ENCODE measurements around the gene ANKRD37.
"Not testable (repeated sequence)": the region's sequence is repeated elsewhere in the genome, so short reads cannot be mapped to it uniquely, and the experiment has no call there.

The ANKRD37 gene

GRCh38 chr4:185396724-185397385 lies at the start of gene ANKRD37:
Gene ANKRD37 (plus strand): TSS chr4:185396841. CDS start chr4:185396924, 83 bp downstream.
- no peak for DNase-seq (ENCODE audit: low read depth)

GRCh38 chr4:185346975-185347601 lies 49.6 kb upstream of the ANKRD37 start:
- no peak for DNase-seq (ENCODE audit: low read depth)

- DNase-seq (ENCODE audit: low read depth), result no peak
Measured at GRCh38 chr4:185351691-185352090, 45.0 kb upstream of the ANKRD37 start.

- DNase-seq (ENCODE audit: low read depth), result no peak
Measured at GRCh38 chr4:185352202-185352601, 44.4 kb upstream of the ANKRD37 start.

- DNase-seq (ENCODE audit: low read depth), result no peak
Measured at GRCh38 chr4:185352741-185353140, 43.9 kb upstream of the ANKRD37 start.

GRCh38 chr4:185357211-185357610 lies 39.4 kb upstream of the ANKRD37 start:
- DNase-seq (ENCODE audit: low read depth), result no peak

GRCh38 chr4:185357733-185358440 lies 38.8 kb upstream of the ANKRD37 start:
- DNase-seq (ENCODE audit: low read depth), result no peak

- DNase-seq (ENCODE audit: low read depth), result no peak
Measured at GRCh38 chr4:185358514-185358913, 38.1 kb upstream of the ANKRD37 start.

GRCh38 chr4:185358959-185359358 lies 37.7 kb upstream of the ANKRD37 start:
- no peak for DNase-seq (ENCODE audit: low read depth)

GRCh38 chr4:185359767-185360446 lies 36.7 kb upstream of the ANKRD37 start:
- no peak for DNase-seq (ENCODE audit: low read depth)

GRCh38 chr4:185361872-185362271 lies 34.8 kb upstream of the ANKRD37 start:
- no peak for DNase-seq (ENCODE audit: low read depth)

GRCh38 chr4:185362570-185362969 lies 34.1 kb upstream of the ANKRD37 start:
- DNase-seq (ENCODE audit: low read depth), result not testable (repeated sequence)

- no peak for DNase-seq (ENCODE audit: low read depth)
Measured at GRCh38 chr4:185363251-185363650, 33.4 kb upstream of the ANKRD37 start.

- DNase-seq (ENCODE audit: low read depth), result no peak
Measured at GRCh38 chr4:185364886-185365285, 31.8 kb upstream of the ANKRD37 start.

GRCh38 chr4:185369731-185370130 lies 26.9 kb upstream of the ANKRD37 start:
- no peak for DNase-seq (ENCODE audit: low read depth)

GRCh38 chr4:185370268-185370949 lies 26.2 kb upstream of the ANKRD37 start:
- no peak for DNase-seq (ENCODE audit: low read depth)

GRCh38 chr4:185371702-185372101 lies 24.9 kb upstream of the ANKRD37 start:
- no peak for DNase-seq (ENCODE audit: low read depth)

GRCh38 chr4:185374027-185374426 lies 22.6 kb upstream of the ANKRD37 start:
- no peak for DNase-seq (ENCODE audit: low read depth)

GRCh38 chr4:185374573-185374972 lies 22.1 kb upstream of the ANKRD37 start:
- DNase-seq (ENCODE audit: low read depth), result no peak

- DNase-seq (ENCODE audit: low read depth), result no peak
Measured at GRCh38 chr4:185378264-185378663, 18.4 kb upstream of the ANKRD37 start.

GRCh38 chr4:185379326-185380295 lies 17.0 kb upstream of the ANKRD37 start:
- DNase-seq (ENCODE audit: low read depth), result no peak

Data from activated gamma-delta T cell treated with anti-CD3 and anti-CD28 coated beads, Interleukin-2, amount 50 U/mL, for 16 hours (primary cell).